Stimulated activated CD8-positive, alpha-beta memory T cell treated with anti-CD3 and anti-CD28 coated beads, Interleukin-4, amount 100 ng/mL, for 1 hour (primary cell): ENCODE measurements around the gene ZSWIM7.
"Not testable (repeated sequence)": the region's sequence is repeated elsewhere in the genome, so short reads cannot be mapped to it uniquely, and the experiment has no call there.

Experiments used
- DNase-seq, 2 donors: peaks; one replicate each; pipeline ENCODE4 v3.0.0-alpha.2; 2020; ENCODE audit warnings: low read depth in 2 of 2, low spot score in 1 of 2

Gene ZSWIM7

DNA sequence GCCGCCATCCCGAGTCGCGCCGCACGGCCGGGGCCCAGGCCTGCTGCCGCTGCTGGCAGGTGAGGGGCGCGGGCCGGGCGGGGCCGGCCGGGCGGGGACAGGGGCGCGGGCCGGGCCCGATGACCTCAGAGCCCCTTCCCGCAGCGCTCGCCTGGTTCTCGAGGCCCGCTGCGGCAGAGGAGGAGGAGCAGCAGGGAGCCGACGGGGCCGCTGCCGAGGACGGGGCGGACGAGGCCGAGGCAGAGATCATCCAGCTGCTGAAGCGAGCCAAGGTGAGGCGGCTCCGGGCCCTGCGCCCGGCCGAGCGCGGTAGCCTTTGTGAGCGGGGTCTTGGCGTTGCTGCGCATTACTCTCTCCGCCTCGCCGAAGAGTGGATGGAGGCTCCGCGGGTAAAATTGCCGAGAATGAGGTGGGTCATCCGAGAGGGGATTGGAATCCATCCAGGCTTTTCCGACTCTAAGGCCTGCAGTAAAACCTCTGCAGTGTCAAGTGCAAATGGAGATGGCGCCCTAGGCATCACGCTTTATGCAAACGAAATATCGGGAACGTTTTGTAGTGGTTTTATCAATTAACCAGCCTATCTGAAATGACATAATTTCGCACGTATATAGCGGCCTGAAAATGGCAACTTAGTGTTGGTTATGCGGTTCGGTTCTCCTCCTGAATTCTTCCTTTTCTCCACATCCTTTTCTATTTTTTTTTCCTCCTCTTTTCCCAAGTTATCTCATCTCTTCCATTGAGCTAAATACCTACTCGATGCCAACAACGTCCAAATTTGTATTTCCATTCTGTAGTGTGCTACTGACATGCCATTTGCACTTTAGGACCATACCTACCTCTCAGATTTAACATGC is 697 bp upstream of the ZSWIM7 start:
- peak in 1 of 2 donors; percentile 7 for DNase-seq

- no peak for DNase-seq
Measured at GRCh38 chr17:15998031-15998562, 1.4 kb downstream of the ZSWIM7 start.

GRCh38 chr17:15996322-15996721 is 3.2 kb downstream of the ZSWIM7 start:
- no peak for DNase-seq

DNA sequence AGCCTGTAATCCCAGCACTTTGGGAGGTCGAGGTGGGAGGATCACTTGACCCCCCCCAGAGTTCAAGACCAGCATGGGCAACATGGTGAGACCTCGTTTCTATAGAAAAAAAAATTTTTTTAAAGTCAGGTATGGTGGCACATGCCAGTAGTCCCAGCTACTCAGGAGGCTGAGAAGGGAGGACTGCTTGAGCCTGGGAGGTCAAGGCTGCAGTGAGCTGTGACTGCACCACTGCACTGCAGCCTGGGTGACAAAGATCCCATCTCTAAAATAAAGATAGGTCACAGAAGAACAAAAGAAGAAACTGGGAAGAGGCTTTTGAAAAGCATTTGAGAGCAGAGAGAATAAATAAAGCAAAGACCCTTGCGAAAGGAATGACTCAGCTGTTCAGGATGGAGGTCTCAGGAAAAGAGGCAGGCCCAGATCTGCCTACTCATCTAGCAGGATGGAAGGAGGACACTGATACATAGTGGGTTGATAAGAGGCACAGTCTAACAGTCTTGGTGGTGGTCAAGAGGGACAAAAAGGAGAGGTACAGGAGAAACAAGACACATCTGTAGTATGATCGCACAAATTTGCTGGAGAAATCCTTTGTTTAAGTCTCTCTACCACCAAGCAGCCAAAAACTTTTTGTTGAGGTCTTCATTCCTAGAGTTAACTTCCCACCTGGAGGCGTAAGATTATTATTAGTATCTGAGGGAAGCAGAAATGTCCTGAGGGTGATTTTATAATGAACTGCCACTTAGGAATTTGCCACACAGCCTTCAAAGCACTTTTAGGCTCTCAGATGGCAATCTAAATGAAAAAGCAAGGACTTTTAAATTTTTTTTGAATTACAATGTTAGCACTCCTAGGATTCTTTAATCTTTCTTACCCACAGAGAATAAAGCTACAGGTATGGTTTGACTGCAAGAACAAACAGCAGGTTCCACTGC is 17.6 kb downstream of the ZSWIM7 start:
- no peak for DNase-seq

- DNase-seq, result no peak
Measured at GRCh38 chr17:15981208-15981607, 18.3 kb downstream of the ZSWIM7 start.

- DNase-seq, result not testable (repeated sequence)
Measured at GRCh38 chr17:15979013-15979412, 20.5 kb downstream of the ZSWIM7 start.

GRCh38 chr17:15978606-15979005 is 20.9 kb downstream of the ZSWIM7 start:
- no peak for DNase-seq

GRCh38 chr17:15977894-15978293 is 21.6 kb downstream of the ZSWIM7 start:
- DNase-seq, result no peak

- DNase-seq, result no peak
Measured at GRCh38 chr17:15973834-15974233, 25.7 kb downstream of the ZSWIM7 start.

GRCh38 chr17:15973016-15973415 is 26.5 kb downstream of the ZSWIM7 start:
- no peak for DNase-seq

GRCh38 chr17:15972497-15972951 is 27.0 kb downstream of the ZSWIM7 start:
- DNase-seq, result no peak

DNA sequence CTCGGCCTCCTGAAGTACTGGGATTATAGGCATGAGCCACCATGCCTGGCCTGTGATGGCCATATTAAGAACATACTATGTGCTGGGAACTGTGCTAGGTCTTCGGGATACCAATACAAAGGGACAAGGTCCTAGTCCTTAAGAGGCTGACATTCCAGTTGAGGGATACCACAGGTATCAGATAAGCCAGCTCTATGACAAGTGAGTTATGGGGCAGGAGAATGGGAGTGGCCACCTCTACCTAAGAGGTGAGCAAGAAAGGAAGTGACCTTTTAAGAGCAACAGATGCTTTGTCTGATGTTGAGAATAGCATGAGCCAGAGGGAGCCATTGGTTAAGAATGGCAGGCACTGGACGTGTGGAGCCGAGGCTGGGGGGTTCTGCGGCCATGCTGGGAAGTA is 27.6 kb downstream of the ZSWIM7 start:
- DNase-seq, result no peak

DNA sequence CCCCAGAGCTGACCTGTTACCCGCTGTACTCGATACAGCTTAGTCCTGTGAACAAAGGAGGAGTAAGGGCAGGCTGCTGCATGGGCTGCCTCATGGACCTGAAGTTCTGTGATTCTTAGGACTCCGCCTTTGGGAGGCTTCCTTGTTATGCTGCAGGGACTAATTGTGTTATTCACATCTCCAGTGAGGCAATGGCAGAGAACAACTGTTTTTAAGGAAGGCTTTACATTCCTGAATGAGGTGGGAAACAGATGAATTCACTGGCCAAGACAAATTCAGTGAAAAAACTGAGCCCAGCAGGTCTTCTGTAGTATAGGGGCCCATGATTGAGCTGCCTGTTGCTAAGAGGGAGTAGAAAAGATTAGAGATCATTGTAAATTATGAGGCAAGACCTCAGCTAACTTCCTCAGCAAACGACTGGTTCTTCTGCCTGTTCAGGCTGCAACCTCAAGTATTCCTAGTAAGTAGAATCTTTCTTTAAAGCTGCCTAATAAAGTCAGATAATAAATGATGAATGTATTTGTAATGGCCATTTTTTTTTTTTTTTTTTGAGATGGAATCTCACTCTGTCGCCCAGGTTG is 28.3 kb downstream of the ZSWIM7 start:
- DNase-seq, result no peak

- DNase-seq, result no peak
Measured at GRCh38 chr17:15970500-15970899, 29.0 kb downstream of the ZSWIM7 start.

DNA sequence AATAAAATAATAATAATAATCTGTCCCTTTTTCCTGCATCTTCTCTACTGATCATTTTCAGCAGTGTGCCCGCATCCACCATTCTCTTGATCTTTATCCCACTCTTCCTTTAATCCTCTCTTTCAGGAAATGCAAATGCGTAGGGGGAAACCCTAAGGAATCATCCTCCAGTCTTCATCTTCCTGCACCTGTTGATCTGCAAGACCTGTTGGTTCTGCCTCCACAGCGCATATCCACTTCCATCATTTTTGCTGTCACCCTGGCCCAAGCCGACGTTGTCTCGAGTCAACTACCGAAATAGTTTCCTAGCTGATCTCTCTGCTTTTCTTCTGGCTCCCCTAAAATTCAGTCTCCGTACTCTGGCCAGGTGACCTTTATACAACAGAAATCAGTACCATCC is 30.0 kb downstream of the ZSWIM7 start:
- DNase-seq, result no peak

DNA sequence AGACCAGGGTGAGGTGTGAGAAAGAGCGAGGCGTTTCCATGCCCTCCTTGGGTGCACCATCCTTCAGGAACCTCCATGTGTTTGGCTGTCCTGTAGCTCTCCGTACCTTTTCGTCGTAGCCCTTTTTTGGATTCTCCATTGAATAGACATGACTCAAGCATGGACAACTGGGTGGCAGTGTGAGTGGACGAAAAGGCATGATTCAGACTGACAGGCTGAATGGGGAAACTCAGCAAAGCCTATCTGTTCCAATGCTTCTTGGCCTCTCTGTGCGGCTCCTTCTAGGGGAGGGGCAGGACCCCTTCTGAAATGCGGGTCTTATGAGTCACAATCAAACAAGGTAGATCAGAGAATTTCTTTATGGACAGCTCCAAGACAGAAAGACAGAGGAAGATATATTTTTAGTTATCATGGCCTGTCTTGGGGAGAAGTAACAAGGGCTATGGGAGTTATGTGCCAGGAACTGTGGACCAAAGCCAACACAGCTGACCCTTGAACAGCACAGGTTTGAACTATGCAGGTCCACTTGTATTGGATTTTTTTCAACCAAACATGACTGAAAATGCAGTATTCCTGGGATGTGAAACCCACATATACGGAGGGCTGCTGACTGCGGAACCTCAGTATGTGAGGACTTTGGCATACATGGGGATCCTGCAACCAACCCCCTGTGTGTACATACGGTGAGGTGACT is 31.7 kb downstream of the ZSWIM7 start:
- no peak for DNase-seq

- no peak for DNase-seq
Measured at GRCh38 chr17:15966879-15967248, 32.6 kb downstream of the ZSWIM7 start.

- no peak for DNase-seq
Measured at GRCh38 chr17:15966183-15966878, 33.2 kb downstream of the ZSWIM7 start.

DNA sequence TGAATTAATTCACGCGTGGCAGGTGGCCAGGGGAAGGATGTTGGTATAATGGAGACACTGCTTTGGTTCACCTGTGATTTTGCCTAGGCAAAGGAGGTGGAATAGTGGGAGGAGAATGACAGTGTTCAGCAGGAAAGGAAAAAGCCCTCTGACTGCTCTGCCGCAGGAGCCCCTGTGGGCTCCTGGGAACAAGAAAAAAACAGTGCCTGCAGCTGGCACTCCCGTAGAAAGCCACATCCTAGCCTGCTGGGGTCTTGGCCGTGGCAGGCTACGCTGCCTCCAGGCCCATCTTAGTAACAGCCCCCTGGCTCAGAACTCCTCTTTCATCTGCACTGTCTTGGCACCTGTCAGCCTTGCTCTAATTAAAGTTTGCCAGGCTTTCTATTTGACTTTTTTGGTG is 34.0 kb downstream of the ZSWIM7 start:
- no peak for DNase-seq

DNA sequence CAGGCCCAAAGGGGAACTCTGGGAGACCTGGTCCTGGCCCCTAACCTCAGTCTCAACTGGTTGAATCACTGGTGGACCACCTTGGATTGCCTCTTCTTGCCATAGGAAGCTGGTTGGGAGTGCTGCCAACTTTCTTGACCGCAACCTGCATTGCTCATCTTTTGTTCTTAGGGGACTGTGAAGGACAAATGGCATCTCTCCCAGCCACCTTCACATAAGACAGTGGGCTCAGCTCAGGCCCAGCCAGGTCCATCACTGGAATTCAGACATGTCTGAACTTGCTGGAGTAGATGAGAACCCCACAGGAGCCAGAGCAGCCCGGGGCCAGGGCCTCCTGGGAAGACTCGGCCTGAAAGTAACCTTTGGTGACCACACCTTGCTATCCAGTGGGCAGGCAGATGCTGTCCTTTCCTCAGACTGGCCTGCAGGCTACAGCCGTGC is 35.8 kb downstream of the ZSWIM7 start:
- DNase-seq, result no peak
